Measurements from ENCODE around the gene ILDR2. TPM values are rescaled to one million over a fixed set of nuclear protein-coding genes. Genes with fewer than 3 reads are reported as not detected.

The ILDR2 gene
- polyA plus RNA-seq, 4 donors: 0.34 to 0.49 TPM; not detected in 2

DNA sequence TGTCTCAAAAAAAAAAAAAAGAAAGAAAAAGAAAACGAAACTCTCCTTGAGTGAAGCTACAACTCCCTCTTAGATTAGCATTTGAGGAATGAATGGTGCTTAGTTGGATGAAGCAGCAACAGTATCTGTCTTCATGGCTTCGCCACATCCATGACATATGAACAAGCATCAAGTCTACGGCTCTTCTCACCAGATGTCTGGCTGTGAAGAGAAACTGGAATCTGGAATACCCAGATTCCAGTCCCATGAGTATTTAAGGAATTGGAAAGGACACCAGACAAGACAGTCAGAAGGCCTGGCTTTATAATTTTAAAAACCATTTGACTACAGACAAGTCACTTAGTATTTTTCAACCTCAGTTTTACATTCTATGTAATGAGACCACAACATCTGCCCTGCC is 61.2 kb downstream of the ILDR2 start:
- Histone ChIP-seq H3K36me3 (ENCODE audit: control insufficient read depth in 3 of 3, insufficient read depth in 2 of 3, low read depth in 1 of 3, low read length in 3 of 3) (no peaks in the 10 kb centered on the region), H3K9me3 (ENCODE audit: control insufficient read depth in 2 of 2, insufficient read depth in 1 of 2, low read depth in 1 of 2, low read length in 1 of 2) (no peaks in the 10 kb centered on the region), H3K4me1 (ENCODE audit: control insufficient read depth in 3 of 3, insufficient read depth in 2 of 3, low read depth in 1 of 3, low read length in 2 of 3) (no peaks in the 10 kb centered on the region), H3K27ac (ENCODE audit: low read depth in 1 of 3, low read length in 2 of 3) (no peak overlapping the region), H3K27me3 (ENCODE audit: control insufficient read depth in 3 of 3, insufficient read depth in 3 of 3, low read length in 3 of 3) (peaks cover 0 to 20% (median 2%) of the 10 kb centered on the region in 3 donors), H3K4me3 (ENCODE audit: low read depth in 1 of 3, low read length in 3 of 3) (no peak overlapping the region)
- no peak for FAIRE-seq
- DNase-seq: no peak
- WGBS, 3 donors: 73 to 76% (median 74%) methylated on average over 3 of the region's 3 CpGs

DNA sequence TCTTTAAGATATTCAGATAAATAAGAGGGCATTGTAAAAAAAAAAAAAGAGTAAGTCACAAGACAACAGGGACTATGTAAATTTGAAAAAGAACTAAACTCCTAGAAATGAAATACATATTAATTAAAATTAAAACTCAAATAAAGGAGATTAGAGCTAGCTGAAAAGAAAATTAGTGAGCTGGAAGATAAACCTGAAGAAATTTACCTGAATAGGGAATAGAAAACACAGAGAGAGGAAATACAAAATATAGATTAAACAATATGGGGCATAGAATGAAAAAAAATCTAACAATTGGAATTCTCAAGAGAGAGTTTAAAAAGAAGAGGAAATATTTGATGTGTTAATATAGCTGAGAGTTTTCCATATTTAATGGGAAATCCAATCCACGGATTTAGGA is 63.7 kb downstream of the ILDR2 start:
- FAIRE-seq: no peak
- Histone ChIP-seq H3K36me3 (ENCODE audit: control insufficient read depth in 3 of 3, insufficient read depth in 2 of 3, low read depth in 1 of 3, low read length in 3 of 3) (no peaks in the 10 kb centered on the region), H3K9me3 (ENCODE audit: control insufficient read depth in 2 of 2, insufficient read depth in 1 of 2, low read depth in 1 of 2, low read length in 1 of 2) (no peaks in the 10 kb centered on the region), H3K4me1 (ENCODE audit: control insufficient read depth in 3 of 3, insufficient read depth in 2 of 3, low read depth in 1 of 3, low read length in 2 of 3) (no peaks in the 10 kb centered on the region), H3K27ac (ENCODE audit: low read depth in 1 of 3, low read length in 2 of 3) (no peak overlapping the region), H3K27me3 (ENCODE audit: control insufficient read depth in 3 of 3, insufficient read depth in 3 of 3, low read length in 3 of 3) (peaks cover 0 to 5% (median 0%) of the 10 kb centered on the region in 3 donors), H3K4me3 (ENCODE audit: low read depth in 1 of 3, low read length in 3 of 3) (no peak overlapping the region)
- 86 to 95% (median 91%) methylated on average over 1 of the region's 1 CpG for WGBS, 3 donors
- DNase-seq: no peak

DNA sequence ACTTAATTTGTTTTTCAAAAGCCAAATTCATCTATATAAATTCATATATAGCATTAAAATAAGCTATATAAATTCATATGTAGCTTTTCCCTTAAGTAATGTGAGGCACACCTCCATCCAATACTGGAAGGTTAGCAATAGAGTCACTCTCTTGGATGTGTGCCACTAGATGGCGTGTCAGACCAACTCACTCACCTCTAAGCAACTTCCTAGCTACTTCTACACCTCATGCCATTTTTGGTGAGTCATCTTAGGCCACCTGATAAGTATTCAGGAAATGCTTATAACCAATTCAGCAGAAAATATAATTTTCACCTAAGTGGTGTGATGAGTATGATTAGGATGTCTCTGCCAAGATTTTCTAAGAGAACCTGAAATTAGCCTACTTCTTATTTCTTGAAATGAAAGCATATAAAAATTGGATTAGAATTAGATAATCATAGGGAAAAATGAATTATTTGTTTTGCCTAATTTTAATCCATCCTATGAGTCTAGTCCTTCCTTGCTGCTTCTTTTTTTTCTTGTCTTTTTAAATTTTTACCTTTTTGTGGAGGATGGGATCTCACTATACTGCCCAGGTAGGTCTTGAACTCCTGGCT is 64.8 kb downstream of the ILDR2 start:
- DNase-seq (peak; percentile 90 to 94), FAIRE-seq (peak; percentile 67)
- no peak overlapping the region for H3K4me3 ChIP-seq (ENCODE audit: low read depth in 1 of 3, low read length in 3 of 3)
- H3K4me1 ChIP-seq (ENCODE audit: control insufficient read depth in 3 of 3, insufficient read depth in 2 of 3, low read depth in 1 of 3, low read length in 2 of 3): no peaks in the 10 kb centered on the region
- peaks cover 0 to 2% (median 0%) of the 10 kb centered on the region in 3 donors for H3K27me3 ChIP-seq (ENCODE audit: control insufficient read depth in 3 of 3, insufficient read depth in 3 of 3, low read length in 3 of 3)
- H3K9me3 ChIP-seq (ENCODE audit: control insufficient read depth in 2 of 2, insufficient read depth in 1 of 2, low read depth in 1 of 2, low read length in 1 of 2): no peaks in the 10 kb centered on the region
- no peak overlapping the region for H3K27ac ChIP-seq (ENCODE audit: low read depth in 1 of 3, low read length in 2 of 3)
- no peaks in the 10 kb centered on the region for H3K36me3 ChIP-seq (ENCODE audit: control insufficient read depth in 3 of 3, insufficient read depth in 2 of 3, low read depth in 1 of 3, low read length in 3 of 3)
- 0% methylated on average over 1 of the region's 1 CpG for WGBS, 3 donors

DNA sequence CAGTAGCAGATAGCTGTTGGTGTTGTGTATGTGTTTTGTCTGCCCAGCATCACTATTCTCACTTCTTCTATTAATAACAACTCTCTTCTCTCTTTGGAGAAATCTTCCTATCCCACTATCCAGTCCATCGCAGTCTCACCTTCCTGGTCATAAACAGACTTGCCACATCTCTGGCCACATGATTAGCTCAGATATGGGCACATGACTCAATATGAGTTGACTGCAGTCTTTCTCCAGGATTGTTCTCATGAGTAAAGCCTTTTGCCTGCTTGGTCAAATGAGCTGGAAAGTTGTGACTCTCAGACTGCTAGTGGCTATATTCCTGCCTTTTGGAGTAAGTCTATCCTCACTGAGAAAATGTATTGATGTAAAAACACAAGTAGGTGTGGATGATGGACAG is 66.4 kb downstream of the ILDR2 start:
- Histone ChIP-seq H3K4me3 (ENCODE audit: low read depth in 1 of 3, low read length in 3 of 3) (no peak overlapping the region), H3K27ac (ENCODE audit: low read depth in 1 of 3, low read length in 2 of 3) (no peak overlapping the region), H3K4me1 (ENCODE audit: control insufficient read depth in 3 of 3, insufficient read depth in 2 of 3, low read depth in 1 of 3, low read length in 2 of 3) (no peaks in the 10 kb centered on the region), H3K9me3 (ENCODE audit: control insufficient read depth in 2 of 2, insufficient read depth in 1 of 2, low read depth in 1 of 2, low read length in 1 of 2) (no peaks in the 10 kb centered on the region), H3K27me3 (ENCODE audit: control insufficient read depth in 3 of 3, insufficient read depth in 3 of 3, low read length in 3 of 3) (peaks cover 0 to 2% (median 0%) of the 10 kb centered on the region in 3 donors), H3K36me3 (ENCODE audit: control insufficient read depth in 3 of 3, insufficient read depth in 2 of 3, low read depth in 1 of 3, low read length in 3 of 3) (no peaks in the 10 kb centered on the region)
- WGBS, 3 donors: 67 to 94% (median 75%) methylated on average over 1 of the region's 1 CpG
- DNase-seq (peak in 1 of 2 donors; percentile 39), FAIRE-seq (no peak)

DNA sequence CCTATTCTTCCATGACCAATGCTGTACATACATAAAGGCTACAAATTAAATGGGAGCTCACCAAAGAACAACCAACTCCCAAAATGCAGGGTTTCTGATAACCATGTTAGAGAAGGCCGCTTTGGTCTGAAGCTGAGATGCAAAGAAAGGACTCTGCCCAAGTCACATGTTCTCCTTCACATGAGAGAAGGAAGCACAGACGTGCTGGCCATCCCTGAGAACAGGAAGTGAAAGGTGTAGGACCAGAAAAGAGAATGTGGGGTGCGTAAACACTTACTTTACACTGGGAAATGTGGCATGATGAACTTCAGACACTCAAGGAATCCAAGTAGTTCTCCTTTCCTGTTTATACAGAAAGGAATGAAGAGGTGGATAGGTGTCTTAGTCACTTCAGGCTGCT is 67.6 kb downstream of the ILDR2 start:
- no peaks in the 10 kb centered on the region for H3K9me3 ChIP-seq (ENCODE audit: control insufficient read depth in 2 of 2, insufficient read depth in 1 of 2, low read depth in 1 of 2, low read length in 1 of 2)
- H3K4me3 ChIP-seq (ENCODE audit: low read depth in 1 of 3, low read length in 3 of 3): no peak overlapping the region
- FAIRE-seq (no peak), DNase-seq (no peak)
- H3K36me3 ChIP-seq (ENCODE audit: control insufficient read depth in 3 of 3, insufficient read depth in 2 of 3, low read depth in 1 of 3, low read length in 3 of 3): no peaks in the 10 kb centered on the region
- no peaks in the 10 kb centered on the region for H3K27me3 ChIP-seq (ENCODE audit: control insufficient read depth in 3 of 3, insufficient read depth in 3 of 3, low read length in 3 of 3)
- H3K4me1 ChIP-seq (ENCODE audit: control insufficient read depth in 3 of 3, insufficient read depth in 2 of 3, low read depth in 1 of 3, low read length in 2 of 3): no peaks in the 10 kb centered on the region
- 61 to 67% (median 62%) methylated on average over 3 of the region's 3 CpGs for WGBS, 3 donors
- H3K27ac ChIP-seq (ENCODE audit: low read depth in 1 of 3, low read length in 2 of 3): no peak overlapping the region

DNA sequence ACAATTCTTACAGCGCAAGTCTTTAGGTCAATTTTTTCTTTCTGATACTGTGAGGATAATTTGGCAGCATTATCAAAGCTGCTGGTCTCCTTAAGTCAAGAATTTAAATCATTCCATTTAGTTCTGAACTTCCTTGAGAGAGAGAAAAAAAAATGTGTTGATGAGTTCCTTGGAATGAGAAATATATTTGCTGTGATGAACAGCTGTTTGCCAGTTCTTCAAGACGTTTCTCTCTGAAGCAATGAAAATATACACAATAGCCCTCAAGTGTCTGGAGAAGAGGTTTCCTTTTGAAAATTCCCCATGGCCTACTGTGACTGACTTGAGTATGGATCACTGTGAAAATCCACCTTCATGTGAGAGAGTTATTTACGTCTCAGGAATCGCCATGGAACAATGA is 68.3 kb downstream of the ILDR2 start:
- Histone ChIP-seq H3K9me3 (ENCODE audit: control insufficient read depth in 2 of 2, insufficient read depth in 1 of 2, low read depth in 1 of 2, low read length in 1 of 2) (no peaks in the 10 kb centered on the region), H3K27ac (ENCODE audit: low read depth in 1 of 3, low read length in 2 of 3) (no peak overlapping the region), H3K4me3 (ENCODE audit: low read depth in 1 of 3, low read length in 3 of 3) (no peak overlapping the region), H3K27me3 (ENCODE audit: control insufficient read depth in 3 of 3, insufficient read depth in 3 of 3, low read length in 3 of 3) (no peaks in the 10 kb centered on the region), H3K36me3 (ENCODE audit: control insufficient read depth in 3 of 3, insufficient read depth in 2 of 3, low read depth in 1 of 3, low read length in 3 of 3) (no peaks in the 10 kb centered on the region), H3K4me1 (ENCODE audit: control insufficient read depth in 3 of 3, insufficient read depth in 2 of 3, low read depth in 1 of 3, low read length in 2 of 3) (no peaks in the 10 kb centered on the region)
- WGBS, 3 donors: 76 to 83% (median 81%) methylated on average over 4 of the region's 4 CpGs
- FAIRE-seq: no peak
- DNase-seq: no peak

DNA sequence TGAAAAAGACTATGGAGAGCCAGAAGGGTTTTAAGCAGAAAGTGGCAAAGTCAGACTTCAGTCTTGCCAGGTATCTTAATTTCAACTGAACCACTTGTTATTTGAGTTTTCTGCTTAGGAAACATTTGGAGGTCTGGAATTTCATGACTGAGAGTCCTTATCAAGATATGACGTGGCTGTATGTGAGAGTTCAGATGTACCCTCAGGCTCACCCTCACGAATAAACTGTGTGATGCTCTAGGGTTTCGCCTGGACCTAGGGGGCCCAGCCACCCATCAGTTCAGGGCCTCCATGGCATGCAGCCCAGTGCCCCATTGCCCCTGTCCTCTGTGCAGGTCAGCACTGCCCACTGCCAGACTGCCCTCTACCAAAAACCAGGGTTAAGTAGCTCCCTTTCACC is 68.7 kb downstream of the ILDR2 start:
- Histone ChIP-seq H3K4me3 (ENCODE audit: low read depth in 1 of 3, low read length in 3 of 3) (no peak overlapping the region), H3K27ac (ENCODE audit: low read depth in 1 of 3, low read length in 2 of 3) (no peak overlapping the region), H3K9me3 (ENCODE audit: control insufficient read depth in 2 of 2, insufficient read depth in 1 of 2, low read depth in 1 of 2, low read length in 1 of 2) (no peaks in the 10 kb centered on the region), H3K36me3 (ENCODE audit: control insufficient read depth in 3 of 3, insufficient read depth in 2 of 3, low read depth in 1 of 3, low read length in 3 of 3) (no peaks in the 10 kb centered on the region), H3K27me3 (ENCODE audit: control insufficient read depth in 3 of 3, insufficient read depth in 3 of 3, low read length in 3 of 3) (no peaks in the 10 kb centered on the region), H3K4me1 (ENCODE audit: control insufficient read depth in 3 of 3, insufficient read depth in 2 of 3, low read depth in 1 of 3, low read length in 2 of 3) (no peaks in the 10 kb centered on the region)
- 78 to 92% (median 80%) methylated on average over 3 of the region's 3 CpGs for WGBS, 3 donors
- no peak for DNase-seq
- no peak for FAIRE-seq

DNA sequence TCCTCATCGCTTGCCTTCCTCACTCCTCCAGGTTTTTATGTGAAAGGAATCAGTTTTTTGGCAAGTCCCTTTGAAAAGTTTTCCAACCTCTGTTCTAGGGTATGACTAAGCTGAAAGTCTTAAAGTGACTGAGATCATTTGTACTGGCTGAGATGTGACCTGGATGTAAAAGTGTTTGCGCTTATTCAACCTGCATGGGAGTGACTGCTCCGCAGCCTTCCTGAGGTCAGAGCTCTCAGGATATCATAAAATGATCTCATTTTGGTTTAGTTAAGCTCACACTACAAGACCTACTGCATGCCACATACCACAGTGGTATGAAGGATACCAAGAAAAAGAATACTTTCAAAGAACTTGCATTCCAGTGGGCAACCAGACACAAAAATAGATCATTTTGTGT is 69.4 kb downstream of the ILDR2 start:
- H3K27me3 ChIP-seq (ENCODE audit: control insufficient read depth in 3 of 3, insufficient read depth in 3 of 3, low read length in 3 of 3): no peaks in the 10 kb centered on the region
- no peaks in the 10 kb centered on the region for H3K36me3 ChIP-seq (ENCODE audit: control insufficient read depth in 3 of 3, insufficient read depth in 2 of 3, low read depth in 1 of 3, low read length in 3 of 3)
- DNase-seq (no peak), FAIRE-seq (no peak)
- no peaks in the 10 kb centered on the region for H3K4me1 ChIP-seq (ENCODE audit: control insufficient read depth in 3 of 3, insufficient read depth in 2 of 3, low read depth in 1 of 3, low read length in 2 of 3)
- no peak overlapping the region for H3K4me3 ChIP-seq (ENCODE audit: low read depth in 1 of 3, low read length in 3 of 3)
- H3K27ac ChIP-seq (ENCODE audit: low read depth in 1 of 3, low read length in 2 of 3): no peak overlapping the region
- WGBS, 3 donors: 84 to 85% (median 85%) methylated on average over 3 of the region's 3 CpGs
- no peaks in the 10 kb centered on the region for H3K9me3 ChIP-seq (ENCODE audit: control insufficient read depth in 2 of 2, insufficient read depth in 1 of 2, low read depth in 1 of 2, low read length in 1 of 2)

DNA sequence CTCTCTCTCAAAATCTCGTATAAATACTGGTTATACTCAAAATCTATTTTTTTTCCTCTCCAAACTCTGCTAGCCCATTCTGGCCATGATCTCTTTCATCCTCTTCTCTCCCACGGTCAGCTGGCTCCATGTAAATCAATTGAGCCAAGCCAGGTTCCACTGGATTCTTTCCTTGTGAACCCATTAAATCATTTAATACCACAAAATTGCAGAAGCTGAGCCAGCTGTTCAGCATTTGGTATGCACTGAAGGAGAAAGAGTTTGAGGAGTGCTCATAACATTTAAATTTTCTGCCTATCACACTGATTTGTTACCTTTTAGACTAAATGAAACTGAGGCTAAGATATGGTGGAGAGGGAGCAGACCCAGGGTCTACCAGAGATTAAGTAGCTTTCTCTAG is 70.2 kb downstream of the ILDR2 start:
- no peak overlapping the region for H3K4me3 ChIP-seq (ENCODE audit: low read depth in 1 of 3, low read length in 3 of 3)

More for the DNA sequence above, 70.2 kb downstream of the ILDR2 start:
- no peak for DNase-seq
- H3K36me3 ChIP-seq (ENCODE audit: control insufficient read depth in 3 of 3, insufficient read depth in 2 of 3, low read depth in 1 of 3, low read length in 3 of 3): no peaks in the 10 kb centered on the region
- WGBS, 3 donors: 64 to 77% (median 66%) methylated on average over 2 of the region's 2 CpGs
- H3K9me3 ChIP-seq (ENCODE audit: control insufficient read depth in 2 of 2, insufficient read depth in 1 of 2, low read depth in 1 of 2, low read length in 1 of 2): no peaks in the 10 kb centered on the region
- H3K27me3 ChIP-seq (ENCODE audit: control insufficient read depth in 3 of 3, insufficient read depth in 3 of 3, low read length in 3 of 3): no peaks in the 10 kb centered on the region
- H3K27ac ChIP-seq (ENCODE audit: low read depth in 1 of 3, low read length in 2 of 3): no peak overlapping the region
- H3K4me1 ChIP-seq (ENCODE audit: control insufficient read depth in 3 of 3, insufficient read depth in 2 of 3, low read depth in 1 of 3, low read length in 2 of 3): no peaks in the 10 kb centered on the region
- no peak for FAIRE-seq

All from small intestine (tissue), 7 donors.